GM12872 (cell line): ENCODE data around the gene C3.

ENCODE experiments used
- CTCF ChIP-seq: IDR thresholded peaks from 3 replicates; pipeline ENCODE4 v1.5.1; 2011; ENCODE audit warnings: low read depth, mild to moderate bottlenecking, low read length, moderate library complexity; ENCODE audit not compliant: insufficient read depth

C3 gene

GRCh38 chr19:6765738-6766356, 45.4 kb upstream of the C3 start:
- TF ChIP-seq CTCF = no peak

GRCh38 chr19:6761053-6761676, 40.7 kb upstream of the C3 start:
- TF ChIP-seq CTCF = no peak

GRCh38 chr19:6760606-6761005, 40.2 kb upstream of the C3 start:
- TF ChIP-seq CTCF = no peak

- TF ChIP-seq CTCF = no peak
Measured at GRCh38 chr19:6754653-6755463, 34.4 kb upstream of the C3 start.

- no peak for TF ChIP-seq CTCF
Measured at GRCh38 chr19:6754136-6754535, 33.7 kb upstream of the C3 start.

GRCh38 chr19:6753178-6754031, 33.0 kb upstream of the C3 start:
- peak; percentile 65 for TF ChIP-seq CTCF
